ENCODE data around the gene MRPL45. TPM values are rescaled to one million over a fixed set of nuclear protein-coding genes. Genes with fewer than 3 reads are reported as not detected.
"Not testable (repeated sequence)": the region's sequence is repeated elsewhere in the genome, so short reads cannot be mapped to it uniquely, and the experiment has no call there.

MRPL45 gene
- total and polyA plus RNA-seq, 9 of the 15 experiments (the other 6 are each of a cell fraction or from before 2014, with no cell fraction given), result 48.4 to 228 (median 76.8) TPM

- H3K9me3 ChIP-seq (replicated peaks; ENCODE audit: control insufficient read depth, insufficient read depth, low read depth, low read length); H3K27me3 ChIP-seq (ENCODE audit: control insufficient read depth in 2 of 2, insufficient read depth in 2 of 2, low read length in 2 of 2); FAIRE-seq; H3K36me3 ChIP-seq (ENCODE audit: control insufficient read depth, insufficient read depth, low read length); H3K27ac ChIP-seq (ENCODE audit: extremely low read depth, low read depth, low read length); intact Hi-C loops (cut with micrococcal nuclease); H3K9me1 ChIP-seq (ENCODE audit: control insufficient read depth, insufficient read depth, low read length); in situ Hi-C loops (cut with MboI); POLR2A ChIA-PET; H4K20me1 ChIP-seq (replicated peaks; ENCODE audit: control insufficient read depth, insufficient read depth, low read length); CTCF ChIA-PET (ENCODE audit: low intra/inter-chr PET ratio); BruUV-seq (replicated peaks); TF ChIP-seq NR2C2 (CRISPR knock-in tag; IDR thresholded peaks at IDR 0.05): not testable (repeated sequence)
- DNase-seq (ENCODE audit: extremely low read depth in 1 of 4, low spot score in 3 of 4) (peak; percentile 79 to 88 (median 84)), ATAC-seq (peak; percentile 84)
- Histone ChIP-seq H3K4me2 (ENCODE audit: insufficient read depth, low read length) (peak overlapping the region; percentile 37; the same call in 1 of the 2 replicates), H3K4me1 (replicated peaks in 1 of 2; ENCODE audit: control insufficient read depth in 2 of 2, insufficient read depth in 2 of 2, low read length in 2 of 2) (peaks cover 0 to 11% of the 10 kb centered on the region in 2 experiments; a peak in 2 of 5 replicates), H3K9ac (ENCODE audit: insufficient read depth in 1 of 2, low read depth in 2 of 2, low read length in 2 of 2) (peak overlapping the region in 1 of 2 experiments; percentile 64; a peak in 2 of 4 replicates), H2AFZ (ENCODE audit: low read depth, low read length) (peak overlapping the region; percentile 84), H3K79me2 (ENCODE audit: control insufficient read depth, insufficient read depth, low read length) (peaks cover 27% of the 10 kb centered on the region), H3K4me3 (peak overlapping the region; percentile 44)
- WGBS (ENCODE audit: insufficient coverage, low coverage, missing lambda C conversion rate), result 0% methylated on average over 9 of the region's 73 CpGs
- TF ChIP-seq PHF8 (IDR thresholded peaks at IDR 0.05; ENCODE audit: borderline replicate concordance, low read length) (peak; percentile 16; the same call in 1 of the 2 replicates), E2F6 (IDR thresholded peaks at IDR 0.05; ENCODE audit: borderline replicate concordance in 1 of 2, extremely low read depth in 1 of 2, insufficient read depth in 1 of 2, insufficient read length in 1 of 2, low read depth in 1 of 2, low read length in 1 of 2, poor library complexity in 1 of 2, severe bottlenecking in 1 of 2) (peak in 1 of 2 experiments; percentile 52), ZNF197 (CRISPR knock-in tag; IDR thresholded peaks at IDR 0.05; ENCODE audit: low read depth) (peak; percentile 92), GMEB1 (CRISPR knock-in tag; IDR thresholded peaks at IDR 0.05) (peak; percentile 87), ZNF395 (CRISPR knock-in tag; IDR thresholded peaks at IDR 0.05) (peak; percentile 82), VEZF1 (CRISPR knock-in tag; IDR thresholded peaks at IDR 0.05) (peak; percentile 73), NR2C2 (tag; IDR thresholded peaks at IDR 0.05) (peak; percentile 38; the same call in 1 of the 2 replicates), ZNF263 (CRISPR knock-in tag; IDR thresholded peaks at IDR 0.05; ENCODE audit: borderline replicate concordance) (peak; percentile 73; the same call in 1 of the 2 replicates), CXXC5 (CRISPR knock-in tag; IDR thresholded peaks at IDR 0.05) (peak; percentile 81), SMAD4 (CRISPR knock-in tag; conservative IDR thresholded peaks at IDR 0.05) (peak; percentile 59), NRF1 (conservative IDR thresholded peaks at IDR 0.05 in 1 of 2, IDR thresholded peaks at IDR 0.05 in 1 of 2) (peak; percentile 58 to 67; a peak in 3 of 4 replicates), BACH1 (tag; IDR thresholded peaks at IDR 0.05) (0 out of 2 replicates have a peak, but pooled peaks have one; percentile 26), DMBX1 (CRISPR knock-in tag; IDR thresholded peaks at IDR 0.05; ENCODE audit: borderline replicate concordance) (peak; percentile 38; the same call in 1 of the 2 replicates), ZNF644 (tag; IDR thresholded peaks at IDR 0.05; ENCODE audit: low read depth) (peak; percentile 90)
Measured at GRCh38 chr17:38257013-38257621, 39.9 kb upstream of the MRPL45 start.

Measured in K562 (cell line).